A673 (cell line): ENCODE results near the gene ATP2B2. TPM values are rescaled to one million over a fixed set of nuclear protein-coding genes. Genes with fewer than 3 reads are reported as not detected.

ENCODE experiments used
- BruUV-seq: library from RNA; stranded (reverse); fragments of 400-500 nt; replicated peaks from 2 replicates; lab custom pipeline; 2021; lab: Mats Ljungman, UMichigan
- CTCF ChIA-PET: fragments of 300-600 bp; sonication (Branson Sonifier 250); formaldehyde crosslinking; loops from one replicate; lab custom pipeline; 2022; ENCODE audit warnings: antibody characterized with exemption; lab: Charles Lee
- POLR2A ChIA-PET: fragments of 300-600 bp; sonication (Branson Sonifier 250); formaldehyde crosslinking; loops from one replicate; lab custom pipeline; 2022; ENCODE audit warnings: antibody characterized with exemption; ENCODE audit not compliant: low non-redundant PET; lab: Charles Lee
- DNase-seq: peaks from one replicate; pipeline ENCODE4 v3.0.0-alpha.2; 2015; ENCODE audit warnings: low spot score
- H3K27ac ChIP-seq: fragments of 200-600 bp; sonication (generic); 2 replicates; pipeline ENCODE4 v1.5.1; 2016; ENCODE audit warnings: mixed run types, low read depth, mild to moderate bottlenecking, mixed read lengths, antibody characterized with exemption, low read length; ENCODE audit not compliant: poor library complexity, severe bottlenecking
- H3K27me3 ChIP-seq: fragments of 200-600 bp; sonication (generic); replicated peaks from 2 replicates; pipeline ENCODE4 v1.6.1; 2017; ENCODE audit warnings: mixed run types, low read depth, mild to moderate bottlenecking, mixed read lengths, antibody characterized with exemption, low read length; ENCODE audit not compliant: insufficient read depth, poor library complexity
- H3K36me3 ChIP-seq: fragments of 200-600 bp; sonication (generic); 2 replicates; pipeline ENCODE4 v1.6.1; 2016; ENCODE audit warnings: mixed run types, mild to moderate bottlenecking, mixed read lengths, antibody characterized with exemption, low read length; ENCODE audit not compliant: insufficient read depth, poor library complexity, severe bottlenecking
- H3K4me1 ChIP-seq: fragments of 200-600 bp; sonication (generic); 2 replicates; pipeline ENCODE4 v1.6.1; 2017; ENCODE audit warnings: mixed run types, mild to moderate bottlenecking, mixed read lengths, antibody characterized with exemption, low read length; ENCODE audit not compliant: insufficient read depth, poor library complexity, severe bottlenecking
- H3K4me3 ChIP-seq: fragments of 200-600 bp; sonication (generic); 2 replicates; pipeline ENCODE4 v1.5.1; 2016; ENCODE audit warnings: low read depth, mixed run types, mild to moderate bottlenecking, mixed read lengths, low read length; ENCODE audit not compliant: poor library complexity, severe bottlenecking
- H3K9me3 ChIP-seq: fragments of 200-600 bp; sonication (generic); 2 replicates; pipeline ENCODE4 v1.6.1; 2016; ENCODE audit warnings: mixed run types, low read depth, mild to moderate bottlenecking, mixed read lengths, antibody characterized with exemption, low read length; ENCODE audit not compliant: poor library complexity, severe bottlenecking
- EZH2 ChIP-seq: fragments of 200-600 bp; sonication (generic); IDR thresholded peaks from 2 replicates; pipeline ENCODE4 v1.6.1; 2017; ENCODE audit warnings: borderline replicate concordance, low read depth, mild to moderate bottlenecking, mixed read lengths, antibody characterized with exemption, low read length; ENCODE audit not compliant: poor library complexity, severe bottlenecking
- intact Hi-C: fragments of 100-400 bp; cut with micrococcal nuclease; formaldehyde crosslinking; loops from one replicate; pipeline ENCODE4 v1.10.0; 2022; ENCODE audit not compliant: unreplicated experiment
- total RNA-seq: library from RNA; stranded (reverse); gene quantifications from 2 replicates; pipeline ENCODE4 v1.2.3, GENCODE V29; 2021
- TF ChIP-seq, protein P1 (sequence below): fragments of 300-800, 200-600 bp; sonication (generic); conservative IDR thresholded peaks from 2 replicates; pipeline ENCODE4 v1.5.1; 2017; ENCODE audit warnings: low read depth, mild to moderate bottlenecking, antibody characterized with exemption, low read length, moderate library complexity, mixed read lengths

ATP2B2 gene
- total RNA-seq, 1 experiment from 2014 or later, result 0.17 TPM

DNA sequence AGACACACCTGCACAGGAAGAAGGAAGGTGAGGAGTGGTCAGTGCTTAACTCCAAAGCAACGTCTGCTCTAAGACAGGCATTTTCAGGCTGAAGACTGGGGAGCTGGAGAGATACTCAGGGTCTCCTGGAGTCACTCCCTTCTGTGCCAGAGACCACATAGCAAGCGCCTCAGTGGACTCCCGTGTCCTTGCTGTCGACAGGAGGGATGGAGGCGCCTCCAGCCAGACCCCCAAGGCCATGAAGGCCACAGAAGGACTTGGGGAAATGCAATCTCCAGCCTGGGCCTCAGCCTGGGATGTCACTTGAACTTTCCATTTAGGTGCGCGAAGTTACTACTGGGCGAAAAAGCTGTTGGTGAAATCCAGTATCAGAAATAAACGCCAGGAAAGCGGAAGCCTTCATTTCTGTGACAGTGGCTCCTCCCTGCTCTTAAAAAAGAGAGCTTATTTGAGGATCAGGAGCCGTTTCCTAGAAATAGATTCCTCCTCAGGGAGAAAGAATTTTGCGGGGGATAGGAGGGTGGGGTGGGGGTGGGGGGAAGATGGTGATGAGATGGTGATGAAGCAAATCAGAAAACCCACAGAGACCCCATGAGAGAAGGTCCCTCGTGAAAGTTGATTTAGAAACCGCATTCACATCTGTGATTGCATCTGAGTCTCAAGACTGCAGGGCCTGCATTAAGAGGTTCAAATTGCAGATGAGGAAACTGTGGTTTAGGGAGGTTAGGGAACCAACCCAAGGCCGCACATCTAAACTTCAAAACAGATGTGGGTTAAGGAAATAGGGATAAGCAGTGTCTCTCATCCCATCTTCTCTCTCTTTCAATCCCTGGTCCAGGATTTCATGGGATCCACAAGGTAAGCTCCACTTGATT lies 78.8 kb downstream of the ATP2B2 start:
- DNase-seq, result no peak
- no TSS peak for BruUV-seq
- H3K4me1 ChIP-seq, result no peaks in the 10 kb centered on the region
- POLR2A ChIA-PET, result no interaction called here
- no peak overlapping the region for H3K27ac ChIP-seq
- CTCF ChIA-PET, result no interaction called here
- no peak for TF ChIP-seq EZH2
- TF ChIP-seq, protein P1, sequence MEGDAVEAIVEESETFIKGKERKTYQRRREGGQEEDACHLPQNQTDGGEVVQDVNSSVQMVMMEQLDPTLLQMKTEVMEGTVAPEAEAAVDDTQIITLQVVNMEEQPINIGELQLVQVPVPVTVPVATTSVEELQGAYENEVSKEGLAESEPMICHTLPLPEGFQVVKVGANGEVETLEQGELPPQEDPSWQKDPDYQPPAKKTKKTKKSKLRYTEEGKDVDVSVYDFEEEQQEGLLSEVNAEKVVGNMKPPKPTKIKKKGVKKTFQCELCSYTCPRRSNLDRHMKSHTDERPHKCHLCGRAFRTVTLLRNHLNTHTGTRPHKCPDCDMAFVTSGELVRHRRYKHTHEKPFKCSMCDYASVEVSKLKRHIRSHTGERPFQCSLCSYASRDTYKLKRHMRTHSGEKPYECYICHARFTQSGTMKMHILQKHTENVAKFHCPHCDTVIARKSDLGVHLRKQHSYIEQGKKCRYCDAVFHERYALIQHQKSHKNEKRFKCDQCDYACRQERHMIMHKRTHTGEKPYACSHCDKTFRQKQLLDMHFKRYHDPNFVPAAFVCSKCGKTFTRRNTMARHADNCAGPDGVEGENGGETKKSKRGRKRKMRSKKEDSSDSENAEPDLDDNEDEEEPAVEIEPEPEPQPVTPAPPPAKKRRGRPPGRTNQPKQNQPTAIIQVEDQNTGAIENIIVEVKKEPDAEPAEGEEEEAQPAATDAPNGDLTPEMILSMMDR, result no peak
- intact Hi-C loops, result no loop called here
- H3K27me3 ChIP-seq, result no peaks in the 10 kb centered on the region
- H3K4me3 ChIP-seq, result no peak overlapping the region
- H3K36me3 ChIP-seq, result no peaks in the 10 kb centered on the region
- no peaks in the 10 kb centered on the region for H3K9me3 ChIP-seq

DNA sequence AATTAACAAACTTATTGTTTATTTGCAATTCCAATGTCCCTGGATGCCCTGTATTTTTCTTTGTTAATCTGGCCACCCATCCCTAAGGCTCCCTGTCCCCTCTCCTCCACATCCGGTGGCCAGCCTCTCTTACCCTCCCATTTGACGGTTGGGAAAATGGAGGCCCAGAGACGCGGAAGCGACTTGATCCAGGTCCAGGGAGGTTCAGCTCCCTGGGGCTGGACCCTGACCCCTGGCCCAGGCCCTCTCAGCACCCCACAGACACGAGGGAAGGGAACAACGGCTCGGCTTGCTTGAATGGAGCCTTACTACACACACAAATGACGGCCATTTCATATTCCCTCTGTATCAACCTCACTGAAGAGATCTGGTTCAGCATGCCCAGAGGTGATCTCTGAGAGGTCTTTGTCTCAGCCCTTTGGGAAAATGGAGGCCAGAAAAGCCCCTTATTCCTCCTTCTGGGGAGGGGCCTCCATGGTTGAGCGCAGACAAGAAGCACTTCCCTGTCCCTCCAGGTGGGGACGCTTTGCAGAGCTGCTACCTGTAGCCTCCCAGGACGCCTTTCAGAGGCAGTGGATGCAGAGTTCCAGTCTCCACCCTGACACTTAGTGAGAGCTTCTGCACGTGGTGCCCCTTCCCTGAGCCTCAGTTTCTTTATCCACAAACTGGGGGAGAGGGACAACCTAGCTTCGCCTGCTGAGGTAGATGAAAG lies 82.1 kb downstream of the ATP2B2 start:
- no TSS peak for BruUV-seq
- H3K4me3 ChIP-seq, result no peak overlapping the region
- intact Hi-C loops, result no loop called here
- DNase-seq, result no peak
- no peak for TF ChIP-seq EZH2
- TF ChIP-seq, protein P1, result no peak
- no peaks in the 10 kb centered on the region for H3K9me3 ChIP-seq
- no peaks in the 10 kb centered on the region for H3K27me3 ChIP-seq
- H3K4me1 ChIP-seq, result no peaks in the 10 kb centered on the region
- H3K27ac ChIP-seq, result no peak overlapping the region
- H3K36me3 ChIP-seq, result no peaks in the 10 kb centered on the region
- ChIA-PET CTCF (no interaction called here), POLR2A (no interaction called here)

DNA sequence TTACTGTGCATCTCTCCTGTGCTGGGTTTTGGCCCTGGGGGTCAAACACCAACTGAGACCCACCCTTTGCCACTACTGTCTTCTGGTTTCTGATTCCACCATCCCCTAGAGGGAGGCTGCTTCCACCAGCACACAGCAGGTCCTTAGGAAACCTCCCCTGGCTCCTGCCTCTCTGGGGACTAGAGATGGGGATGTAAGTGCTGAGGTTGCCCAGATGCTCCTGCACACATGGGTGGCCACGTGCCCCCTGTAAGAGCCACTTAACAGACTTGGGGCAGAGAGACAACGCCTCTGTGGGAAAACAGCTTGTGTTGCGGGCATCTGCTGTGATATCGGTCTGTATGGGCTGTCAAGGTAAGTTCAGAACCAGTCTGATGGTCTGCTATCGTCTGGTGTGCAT lies 83.4 kb downstream of the ATP2B2 start:
- H3K4me3 ChIP-seq, result no peak overlapping the region
- no peaks in the 10 kb centered on the region for H3K4me1 ChIP-seq
- no peaks in the 10 kb centered on the region for H3K9me3 ChIP-seq
- TF ChIP-seq, protein P1, result no peak
- no peak for TF ChIP-seq EZH2
- no TSS peak for BruUV-seq
- POLR2A ChIA-PET, result no interaction called here
- no peak for DNase-seq
- H3K27ac ChIP-seq, result no peak overlapping the region
- intact Hi-C loops, result no loop called here
- H3K36me3 ChIP-seq, result no peaks in the 10 kb centered on the region
- CTCF ChIA-PET, result no interaction called here
- no peaks in the 10 kb centered on the region for H3K27me3 ChIP-seq
